Esophagus squamous epithelium (tissue), 5 donors: Measurements from ENCODE around the gene PLCD1. TPM values are rescaled to one million over a fixed set of nuclear protein-coding genes. Genes with fewer than 3 reads are reported as not detected.
A peak's percentile ranks its signal among the peaks of the same experiment; 100 is the strongest.

ENCODE experiments used
- DNase-seq: peaks from one replicate; lab custom pipeline; 2025; lab: John Stamatoyannopoulos, UW
- H3K27ac ChIP-seq, 4 donors: fragments of 200-600 bp; sonication (generic); one replicate each; pipeline ENCODE4 v1.5.1; 2016 to 2019; ENCODE audit warnings: mild to moderate bottlenecking in 1 of 4
- H3K27me3 ChIP-seq, 4 donors: fragments of 200-600 bp; sonication (generic); 1 replicate in 3 of 4; 2 replicates in 1 of 4; pipeline versions ENCODE4 v1.5.1 to v1.6.0; 2017 to 2021; ENCODE audit warnings: antibody characterized with exemption in 1 of 4
- H3K36me3 ChIP-seq, 3 donors: fragments of 200-600 bp; sonication (generic); one replicate each; pipeline ENCODE4 v1.5.1; 2016 to 2019
- H3K4me1 ChIP-seq, 3 donors: fragments of 200-600 bp; sonication (generic); one replicate each; pipeline ENCODE4 v1.5.1; 2017 to 2019
- H3K4me3 ChIP-seq, 4 donors: fragments of 200-600 bp; sonication (generic); 1 replicate in 3 of 4; 2 replicates in 1 of 4; pipeline ENCODE4 v1.5.1; 2016 to 2019; ENCODE audit warnings: mild to moderate bottlenecking in 2 of 4, moderate library complexity in 1 of 4
- H3K9me3 ChIP-seq, 3 donors: fragments of 200-600 bp; sonication (generic); one replicate each; pipeline ENCODE4 v1.5.1; 2016 to 2019
- CTCF ChIP-seq, 6 experiments: fragments of 450-650 bp in 4 of 6; fragments of 200-600 bp in 2 of 6; sonication (generic) in 2 of 6; IDR thresholded peaks; one replicate each; pipeline ENCODE4 v1.5.1; 2016 to 2019; ENCODE audit warnings: antibody characterized with exemption in 6 of 6, mild to moderate bottlenecking in 4 of 6, moderate library complexity in 4 of 6
- POLR2A ChIP-seq, 4 donors: fragments of 450-650 bp; IDR thresholded peaks; one replicate each; pipeline ENCODE4 v1.6.1; 2017; ENCODE audit warnings: antibody characterized with exemption in 4 of 4, mild to moderate bottlenecking in 4 of 4, moderate library complexity in 3 of 4
- WGBS, 2 donors: methylation state at CpG; one replicate each; pipeline ENCODE4 v1.1.5; 2018; 5-methylcytosine and 5-hydroxymethylcytosine counted together
- intact Hi-C: fragments of 100-400 bp; cut with DNase I; formaldehyde crosslinking; loops from one replicate; pipeline ENCODE4 v1.15.0; 2022
- total RNA-seq, 4 donors: library from RNA; depleted of rRNA; stranded (reverse); fragments of >200 nt; gene quantifications; one replicate each; pipeline ENCODE4 v1.1.0, GENCODE V29; 2016
- donor health status: DM: yes; HTN: yes; CAD: no.

Gene PLCD1
- total RNA-seq, 4 donors from 2014 or later: 24.2 to 37.9 (median 35.0) TPM

- intact Hi-C loops: no loop called here
- WGBS, 2 donors: 63 to 77% methylated on average over 5 to 9 of the region's 15 CpGs
- DNase-seq: no peak
- peaks cover 0 to 19% (median 5%) of the 10 kb centered on the region in 3 donors for H3K4me1 ChIP-seq
- H3K27me3 ChIP-seq: no peaks in the 10 kb centered on the region
- peaks cover 0 to 60% (median 0%) of the 10 kb centered on the region in 3 donors for H3K36me3 ChIP-seq
- no peak overlapping the region for H3K4me3 ChIP-seq
- H3K27ac ChIP-seq: peak overlapping the region in 1 of 4 donors; percentile 23
- no peaks in the 10 kb centered on the region for H3K9me3 ChIP-seq
- TF ChIP-seq CTCF (IDR thresholded peaks at IDR 0.05) (no peak), POLR2A (IDR thresholded peaks at IDR 0.05) (no peak)
Measured at GRCh38 chr3:37968813-37969595, 60.4 kb downstream of the PLCD1 start.

- Histone ChIP-seq H3K4me3 (no peak overlapping the region), H3K9me3 (no peaks in the 10 kb centered on the region), H3K27ac (no peak overlapping the region), H3K36me3 (peaks cover 0 to 52% (median 0%) of the 10 kb centered on the region in 3 donors), H3K4me1 (peaks cover 0 to 19% (median 5%) of the 10 kb centered on the region in 3 donors), H3K27me3 (no peaks in the 10 kb centered on the region)
- no peak for DNase-seq
- intact Hi-C loops: no loop called here
- TF ChIP-seq CTCF (IDR thresholded peaks at IDR 0.05) (no peak), POLR2A (IDR thresholded peaks at IDR 0.05) (no peak)
- WGBS, 2 donors: 73 to 90% methylated on average over 9 of the region's 9 CpGs
Measured at GRCh38 chr3:37968199-37968598, 61.2 kb downstream of the PLCD1 start.

- no peaks in the 10 kb centered on the region for H3K27me3 ChIP-seq
- intact Hi-C loops: loop anchor here (2.0 kb wide), 1 partner anchor 113 kb away; no protein-coding TSS in a partner anchor
- H3K4me1 ChIP-seq: peaks cover 0 to 23% (median 5%) of the 10 kb centered on the region in 3 donors
- no peak for DNase-seq
- H3K36me3 ChIP-seq: peaks cover 0 to 44% (median 0%) of the 10 kb centered on the region in 3 donors
- 53 to 75% methylated on average over 3 to 7 of the region's 7 CpGs for WGBS, 2 donors
- TF ChIP-seq POLR2A (IDR thresholded peaks at IDR 0.05) (no peak), CTCF (IDR thresholded peaks at IDR 0.05) (peak; percentile 65 to 86 (median 79))
- no peak overlapping the region for H3K4me3 ChIP-seq
- H3K27ac ChIP-seq: no peak overlapping the region
- H3K9me3 ChIP-seq: no peaks in the 10 kb centered on the region
Measured at GRCh38 chr3:37967260-37967881, 62.1 kb downstream of the PLCD1 start.

GRCh38 chr3:37964716-37965115 is 64.7 kb downstream of the PLCD1 start:
- intact Hi-C loops: no loop called here
- Histone ChIP-seq H3K9me3 (no peaks in the 10 kb centered on the region), H3K27me3 (no peaks in the 10 kb centered on the region), H3K27ac (no peak overlapping the region), H3K4me3 (no peak overlapping the region), H3K4me1 (peaks cover 8 to 39% (median 8%) of the 10 kb centered on the region in 3 donors), H3K36me3 (peaks cover 0 to 24% (median 0%) of the 10 kb centered on the region in 3 donors)
- TF ChIP-seq CTCF (IDR thresholded peaks at IDR 0.05) (no peak), POLR2A (IDR thresholded peaks at IDR 0.05) (no peak)
- DNase-seq: no peak
- 60 to 77% methylated on average over 1 of the region's 1 CpG for WGBS, 2 donors

GRCh38 chr3:37964146-37964545 is 65.3 kb downstream of the PLCD1 start:
- Histone ChIP-seq H3K4me1 (peaks cover 8 to 33% (median 8%) of the 10 kb centered on the region in 3 donors), H3K27ac (no peak overlapping the region), H3K36me3 (peaks cover 0 to 18% (median 0%) of the 10 kb centered on the region in 3 donors), H3K27me3 (no peaks in the 10 kb centered on the region), H3K9me3 (no peaks in the 10 kb centered on the region), H3K4me3 (no peak overlapping the region)
- WGBS, 2 donors: 89 to 97% methylated on average over 3 of the region's 3 CpGs
- no peak for DNase-seq
- intact Hi-C loops: no loop called here
- TF ChIP-seq POLR2A (IDR thresholded peaks at IDR 0.05) (no peak), CTCF (IDR thresholded peaks at IDR 0.05) (no peak)
